ENCODE data around the gene PPIP5K2.

GRCh38 chr5:103232393-103232999 is 112.4 kb downstream of the PPIP5K2 start:
- TF ChIP-seq POLR2A (IDR thresholded peaks at IDR 0.05; ENCODE audit: low read depth, low read length) (no peak), POLR2AphosphoS5 (IDR thresholded peaks at IDR 0.05; ENCODE audit: low read depth, low read length) (no peak)
